ENCODE data around the gene UBE3A. TPM values are rescaled to one million over a fixed set of nuclear protein-coding genes. Genes with fewer than 3 reads are reported as not detected.

UBE3A gene
- polyA plus RNA-seq, 1 of the 3 experiments (the other 2 are of a cell fraction), result 9.7 TPM

DNA sequence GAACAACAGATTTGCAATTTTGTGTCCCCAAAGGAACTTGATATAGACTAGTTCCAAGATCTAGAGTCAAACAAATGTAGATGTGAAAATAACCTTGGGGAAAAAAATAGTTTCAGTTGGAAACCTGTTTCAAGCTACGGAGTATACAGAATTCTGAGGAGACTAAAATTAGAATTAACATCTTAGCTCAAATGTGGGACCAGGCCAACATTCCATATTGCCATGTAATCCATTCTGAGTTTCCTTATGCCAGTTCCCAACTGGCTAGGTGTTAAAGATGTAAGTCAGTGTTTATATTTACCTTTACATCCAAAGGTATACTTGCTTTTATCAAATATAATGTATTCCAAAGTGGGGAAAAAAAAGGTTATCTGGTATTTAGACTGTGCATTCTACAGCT, 76.3 kb downstream of the UBE3A start:
- DNase-seq, result no peak
- H4K20me1 ChIP-seq (ENCODE audit: insufficient read depth), result no peaks in the 10 kb centered on the region
- H3K79me2 ChIP-seq (ENCODE audit: insufficient read depth), result peaks cover 74% of the 10 kb centered on the region
- H3K9ac ChIP-seq, result no peak overlapping the region
- H3K4me3 ChIP-seq (ENCODE audit: low read depth in 2 of 2, low read length in 1 of 2), result no peak overlapping the region
- no peaks in the 10 kb centered on the region; a peak in 1 of 4 replicates for H3K4me1 ChIP-seq (ENCODE audit: control insufficient read depth in 1 of 2, insufficient read depth in 2 of 2, low read depth in 1 of 2, low read length in 1 of 2)
- no peaks in the 10 kb centered on the region for H3F3A ChIP-seq (replicated peaks; ENCODE audit: insufficient read depth)
- H2AFZ ChIP-seq (ENCODE audit: low read depth), result no peak overlapping the region
- H3K36me3 ChIP-seq (replicated peaks in 1 of 2; ENCODE audit: control insufficient read depth in 1 of 2, insufficient read depth in 2 of 2, low read length in 1 of 2), result peaks cover 23 to 62% of the 10 kb centered on the region in 2 experiments
- H3K27me3 ChIP-seq (ENCODE audit: insufficient read depth), result no peaks in the 10 kb centered on the region
- no peak overlapping the region; a peak in 1 of 4 replicates for H3K27ac ChIP-seq (ENCODE audit: low read depth in 2 of 2, low read length in 1 of 2)
- POLR2A ChIA-PET, result no interaction called here
- WGBS (ENCODE audit: low lambda C conversion rate), result 90% methylated on average over 1 of the region's 1 CpG
- H3K9me3 ChIP-seq, result no peaks in the 10 kb centered on the region
- no peak overlapping the region for H3K4me2 ChIP-seq
- H3K9me2 ChIP-seq, result no peaks in the 10 kb centered on the region
- TF ChIP-seq RXRA (IDR thresholded peaks at IDR 0.05; ENCODE audit: borderline replicate concordance, low read depth) (no peak), TCF12 (IDR thresholded peaks at IDR 0.05) (no peak), NRF1 (IDR thresholded peaks at IDR 0.05; ENCODE audit: low read depth, low read length) (no peak), GATA2 (CRISPR knock-in tag; IDR thresholded peaks at IDR 0.05) (no peak), GABPA (IDR thresholded peaks at IDR 0.05; ENCODE audit: low read depth) (no peak), MEF2A (IDR thresholded peaks at IDR 0.05; ENCODE audit: borderline replicate concordance, low read depth) (no peak), SMC3 (IDR thresholded peaks at IDR 0.05; ENCODE audit: low read depth, low read length) (no peak), NFIC (IDR thresholded peaks at IDR 0.05; ENCODE audit: borderline replicate concordance) (no peak), FOXM1 (IDR thresholded peaks at IDR 0.05; ENCODE audit: low read depth) (no peak), YY1 (IDR thresholded peaks at IDR 0.05; ENCODE audit: low read depth) (no peak), RAD21 (IDR thresholded peaks at IDR 0.05; ENCODE audit: low read length) (no peak), CHD2 (IDR thresholded peaks at IDR 0.05; ENCODE audit: low read length, partially characterized antibody) (no peak), FOXJ3 (CRISPR knock-in tag; IDR thresholded peaks at IDR 0.05) (no peak), JUND (IDR thresholded peaks at IDR 0.05) (no peak)
- TF ChIP-seq, protein P1, sequence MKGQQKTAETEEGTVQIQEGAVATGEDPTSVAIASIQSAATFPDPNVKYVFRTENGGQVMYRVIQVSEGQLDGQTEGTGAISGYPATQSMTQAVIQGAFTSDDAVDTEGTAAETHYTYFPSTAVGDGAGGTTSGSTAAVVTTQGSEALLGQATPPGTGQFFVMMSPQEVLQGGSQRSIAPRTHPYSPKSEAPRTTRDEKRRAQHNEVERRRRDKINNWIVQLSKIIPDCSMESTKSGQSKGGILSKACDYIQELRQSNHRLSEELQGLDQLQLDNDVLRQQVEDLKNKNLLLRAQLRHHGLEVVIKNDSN (IDR thresholded peaks at IDR 0.05; ENCODE audit: borderline replicate concordance, low read depth), result no peak
- TF ChIP-seq, protein P2, sequence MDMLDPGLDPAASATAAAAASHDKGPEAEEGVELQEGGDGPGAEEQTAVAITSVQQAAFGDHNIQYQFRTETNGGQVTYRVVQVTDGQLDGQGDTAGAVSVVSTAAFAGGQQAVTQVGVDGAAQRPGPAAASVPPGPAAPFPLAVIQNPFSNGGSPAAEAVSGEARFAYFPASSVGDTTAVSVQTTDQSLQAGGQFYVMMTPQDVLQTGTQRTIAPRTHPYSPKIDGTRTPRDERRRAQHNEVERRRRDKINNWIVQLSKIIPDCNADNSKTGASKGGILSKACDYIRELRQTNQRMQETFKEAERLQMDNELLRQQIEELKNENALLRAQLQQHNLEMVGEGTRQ (IDR thresholded peaks at IDR 0.05; ENCODE audit: borderline replicate concordance, low read depth, low read length), result no peak
- TF ChIP-seq, protein P3, sequence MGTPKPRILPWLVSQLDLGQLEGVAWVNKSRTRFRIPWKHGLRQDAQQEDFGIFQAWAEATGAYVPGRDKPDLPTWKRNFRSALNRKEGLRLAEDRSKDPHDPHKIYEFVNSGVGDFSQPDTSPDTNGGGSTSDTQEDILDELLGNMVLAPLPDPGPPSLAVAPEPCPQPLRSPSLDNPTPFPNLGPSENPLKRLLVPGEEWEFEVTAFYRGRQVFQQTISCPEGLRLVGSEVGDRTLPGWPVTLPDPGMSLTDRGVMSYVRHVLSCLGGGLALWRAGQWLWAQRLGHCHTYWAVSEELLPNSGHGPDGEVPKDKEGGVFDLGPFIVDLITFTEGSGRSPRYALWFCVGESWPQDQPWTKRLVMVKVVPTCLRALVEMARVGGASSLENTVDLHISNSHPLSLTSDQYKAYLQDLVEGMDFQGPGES (IDR thresholded peaks at IDR 0.05; ENCODE audit: low read depth, low read length), result no peak
- CTCF ChIA-PET, result interaction anchor here (1.0 to 1.3 kb wide), 2 partner anchors 9 to 17 kb away, joined by 3 read pairs; no protein-coding TSS in a partner anchor

DNA sequence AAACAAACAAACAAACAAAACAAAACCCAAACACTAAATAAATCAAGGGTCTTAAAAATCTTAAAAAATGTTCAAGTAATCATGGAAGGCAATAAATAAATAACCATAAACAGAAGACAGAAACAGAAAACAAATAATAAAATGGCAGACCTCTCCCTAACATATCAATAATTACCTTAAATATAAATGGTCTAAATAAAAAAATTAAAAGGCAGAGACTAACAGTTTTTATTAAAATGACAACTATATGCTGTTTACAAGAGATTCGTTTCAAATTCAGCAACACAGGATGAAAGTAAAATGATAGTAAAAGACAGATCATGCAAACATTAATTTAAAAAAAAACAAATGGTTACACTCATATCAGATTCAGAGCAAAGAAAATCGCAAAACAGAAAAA, 91.1 kb downstream of the UBE3A start:
- Histone ChIP-seq H3K9me3 (0 out of 2 replicates have a peak, but pooled peaks cover 9% of the 10 kb centered on the region), H3K79me2 (ENCODE audit: insufficient read depth) (peaks cover 26% of the 10 kb centered on the region; the same call in 1 of the 2 replicates), H3K9me2 (no peaks in the 10 kb centered on the region), H3K9ac (no peak overlapping the region), H3K4me1 (ENCODE audit: control insufficient read depth in 1 of 2, insufficient read depth in 2 of 2, low read depth in 1 of 2, low read length in 1 of 2) (peaks cover 0 to 4% of the 10 kb centered on the region in 2 experiments; a peak in 1 of 4 replicates), H3K4me3 (ENCODE audit: low read depth in 2 of 2, low read length in 1 of 2) (no peak overlapping the region), H3K4me2 (no peak overlapping the region), H2AFZ (ENCODE audit: low read depth) (no peak overlapping the region), H3K27ac (ENCODE audit: low read depth in 2 of 2, low read length in 1 of 2) (no peak overlapping the region), H3K36me3 (replicated peaks in 1 of 2; ENCODE audit: control insufficient read depth in 1 of 2, insufficient read depth in 2 of 2, low read length in 1 of 2) (peaks cover 36 to 51% of the 10 kb centered on the region in 2 experiments), H3K27me3 (ENCODE audit: insufficient read depth) (no peaks in the 10 kb centered on the region), H3F3A (replicated peaks; ENCODE audit: insufficient read depth) (no peaks in the 10 kb centered on the region), H4K20me1 (ENCODE audit: insufficient read depth) (no peaks in the 10 kb centered on the region)
- ChIA-PET CTCF (no interaction called here), POLR2A (no interaction called here)
- DNase-seq, result no peak
- no peak for TF ChIP-seq FOXJ3 (CRISPR knock-in tag; IDR thresholded peaks at IDR 0.05)
- no peak for TF ChIP-seq POLR2AphosphoS5 (IDR thresholded peaks at IDR 0.05; ENCODE audit: low read depth, low read length)
- TF ChIP-seq, protein P4, sequence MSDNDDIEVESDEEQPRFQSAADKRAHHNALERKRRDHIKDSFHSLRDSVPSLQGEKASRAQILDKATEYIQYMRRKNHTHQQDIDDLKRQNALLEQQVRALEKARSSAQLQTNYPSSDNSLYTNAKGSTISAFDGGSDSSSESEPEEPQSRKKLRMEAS (IDR thresholded peaks at IDR 0.05; ENCODE audit: low read depth), result no peak
- TF ChIP-seq, protein P5, sequence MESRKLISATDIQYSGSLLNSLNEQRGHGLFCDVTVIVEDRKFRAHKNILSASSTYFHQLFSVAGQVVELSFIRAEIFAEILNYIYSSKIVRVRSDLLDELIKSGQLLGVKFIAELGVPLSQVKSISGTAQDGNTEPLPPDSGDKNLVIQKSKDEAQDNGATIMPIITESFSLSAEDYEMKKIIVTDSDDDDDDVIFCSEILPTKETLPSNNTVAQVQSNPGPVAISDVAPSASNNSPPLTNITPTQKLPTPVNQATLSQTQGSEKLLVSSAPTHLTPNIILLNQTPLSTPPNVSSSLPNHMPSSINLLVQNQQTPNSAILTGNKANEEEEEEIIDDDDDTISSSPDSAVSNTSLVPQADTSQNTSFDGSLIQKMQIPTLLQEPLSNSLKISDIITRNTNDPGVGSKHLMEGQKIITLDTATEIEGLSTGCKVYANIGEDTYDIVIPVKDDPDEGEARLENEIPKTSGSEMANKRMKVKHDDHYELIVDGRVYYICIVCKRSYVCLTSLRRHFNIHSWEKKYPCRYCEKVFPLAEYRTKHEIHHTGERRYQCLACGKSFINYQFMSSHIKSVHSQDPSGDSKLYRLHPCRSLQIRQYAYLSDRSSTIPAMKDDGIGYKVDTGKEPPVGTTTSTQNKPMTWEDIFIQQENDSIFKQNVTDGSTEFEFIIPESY (IDR thresholded peaks at IDR 0.05; ENCODE audit: borderline replicate concordance, low read depth), result no peak
- WGBS (ENCODE audit: low lambda C conversion rate), result 95% methylated on average over 2 of the region's 2 CpGs

Data from SK-N-SH (cell line).